H1 (cell line): ENCODE measurements around the gene CCDC33. TPM values are rescaled to one million over a fixed set of nuclear protein-coding genes. Genes with fewer than 3 reads are reported as not detected.

Experiments
- ATF2 ChIP-seq: IDR thresholded peaks from 2 replicates; pipeline ENCODE4 v1.6.1; 2012; ENCODE audit warnings: low read length, inconsistent platforms
- CBX8 ChIP-seq: fragments of 300-800, 300-1000 bp; sonication (generic); IDR thresholded peaks from 2 replicates; pipeline ENCODE4 v1.7.1; 2016; ENCODE audit warnings: low read depth, low read length, borderline replicate concordance
- CHD7 ChIP-seq: fragments of 300-600 bp; sonication (generic); IDR thresholded peaks from 2 replicates; pipeline ENCODE4 v1.7.1; 2012; ENCODE audit warnings: low read length, moderate library complexity, mild to moderate bottlenecking, inconsistent platforms; ENCODE audit not compliant: insufficient replicate concordance
- CREB1 ChIP-seq: IDR thresholded peaks from 2 replicates; pipeline ENCODE4 v1.6.1; 2012; ENCODE audit warnings: inconsistent platforms
- HDAC2 ChIP-seq, 2 experiments: fragments of 300-600 bp in 1 of 2; sonication (generic) in 1 of 2; IDR thresholded peaks; 2 replicates each; pipeline ENCODE4 v1.6.1; 2011 to 2012; ENCODE audit warnings: low read depth in 2 of 2, low read length in 2 of 2, mild to moderate bottlenecking in 2 of 2, moderate library complexity in 2 of 2, borderline replicate concordance in 1 of 2, inconsistent platforms in 1 of 2
- NRF1 ChIP-seq: IDR thresholded peaks from 2 replicates; pipeline ENCODE4 v1.6.1; 2011; ENCODE audit warnings: mild to moderate bottlenecking, low read depth, low read length, improper control_type of control experiment
- RNF2 ChIP-seq: fragments of 200-900, 300-1000 bp; sonication (generic); IDR thresholded peaks from 2 replicates; pipeline ENCODE4 v1.7.1; 2016; ENCODE audit warnings: borderline replicate concordance, low read depth, mild to moderate bottlenecking, antibody characterized with exemption, low read length; ENCODE audit not compliant: poor library complexity, severe bottlenecking; ENCODE audit errors: missing control alignments
- SIRT6 ChIP-seq: IDR thresholded peaks from one replicate; pipeline ENCODE4 v1.7.1; 2012; ENCODE audit warnings: low read length, inconsistent platforms
- SP1 ChIP-seq: IDR thresholded peaks from 2 replicates; pipeline ENCODE4 v1.6.1; 2011; ENCODE audit warnings: low read depth, low read length
- polyA plus RNA-seq, 7 experiments: library from polyadenylated mRNA; depleted of rRNA in 3 of 7; stranded (reverse) in 5 of 7; unstranded in 2 of 7; fragments of >200 nt in 5 of 7; fragments of 200-250 nt in 2 of 7; gene quantifications; 1 replicate in 5 of 7; 2 replicates in 1 of 7; 4 replicates in 1 of 7; pipeline versions ENCODE4 v1.2.1 to v1.2.3, GENCODE V29; 2011 to 2013; ENCODE audit warnings: missing spikeins in 2 of 7, mixed read lengths in 2 of 7
- total RNA-seq: library from RNA; stranded (reverse); fragmentation: NEBNext Ultra II Directional; extraction: Animal tissue kit (Norgen Biotek cat#: 25700); gene quantifications from 2 replicates; pipeline ENCODE4 v1.2.1, GENCODE V29; 2021

The CCDC33 gene
- total and polyA plus RNA-seq, 2 of the 8 experiments (the other 6 are each of a cell fraction or from before 2014, with no cell fraction given): 2.0 to 2.7 TPM

GRCh38 chr15:74206801-74207281, 29.3 kb upstream of the CCDC33 start (continued):
- TF ChIP-seq RNF2 (no peak), SP1 (no peak), CHD7 (no peak), SIRT6 (no peak), ATF2 (no peak), NRF1 (no peak), HDAC2 (IDR thresholded peaks at IDR 0.05; ENCODE audit: borderline replicate concordance in 1 of 2, low read depth in 2 of 2, low read length in 2 of 2) (no peak), CREB1 (no peak), CBX8 (no peak)
